Mucosa of descending colon (tissue), 3 donors: ENCODE results near the gene C4A. TPM values are rescaled to one million over a fixed set of nuclear protein-coding genes. Genes with fewer than 3 reads are reported as not detected.

Experiments used
- ATAC-seq: fragments of 200-7000 bp; cut with Tn5 transposase; one replicate; pipeline ENCODE4 v1.9.1; 2020; ENCODE audit warnings: mild to moderate bottlenecking, moderate library complexity
- DNase-seq, 3 donors: peaks; one replicate each; pipeline ENCODE4 v3.0.0-alpha.2; 2020
- H3K36me3 ChIP-seq: fragments of 200-600 bp; one replicate; pipeline ENCODE4 v1.8.0; 2021; ENCODE audit warnings: low read depth, mild to moderate bottlenecking
- H3K4me1 ChIP-seq: fragments of 200-600 bp; one replicate; pipeline ENCODE4 v1.8.0; 2021; ENCODE audit warnings: low read depth, mild to moderate bottlenecking
- H3K4me3 ChIP-seq: fragments of 200-600 bp; one replicate; pipeline ENCODE4 v1.8.0; 2021; ENCODE audit warnings: mild to moderate bottlenecking
- H3K9me3 ChIP-seq: fragments of 200-600 bp; one replicate; pipeline ENCODE4 v1.8.0; 2021; ENCODE audit warnings: mild to moderate bottlenecking
- intact Hi-C, 2 donors: fragments of 100-400 bp; cut with DNase I in 1 of 2; cut with micrococcal nuclease in 1 of 2; formaldehyde crosslinking; loops; one replicate each; pipeline versions ENCODE4 v1.11.0 to v1.11.1; 2022; cut with DNase I, micrococcal nuclease
- total RNA-seq, 3 donors: library from RNA; stranded (reverse); fragmentation: NEBNext Ultra II Directional in 2 of 3; extraction: Animal tissue kit (Norgen Biotek cat#: 25700) in 2 of 3; gene quantifications; one replicate each; pipeline versions ENCODE4 v1.2.1 to v1.2.4, GENCODE V29; 2021 to 2023
- TF ChIP-seq, protein P1 (sequence below): fragments of 200-600 bp; IDR thresholded peaks from one replicate; pipeline ENCODE4 v1.8.0; 2022; ENCODE audit warnings: antibody characterized with exemption, mild to moderate bottlenecking
- donor health status: DM: no; HTN: no; CAD: no; lungs with moderate emphysema.
- donor health status: DM: no; HTN: no; CAD: no.
- donor health status: DM: no; HTN: yes; CAD: no.

The C4A gene
- total RNA-seq, 3 donors from 2014 or later = 10.2 to 203 (median 56.0) TPM

DNA sequence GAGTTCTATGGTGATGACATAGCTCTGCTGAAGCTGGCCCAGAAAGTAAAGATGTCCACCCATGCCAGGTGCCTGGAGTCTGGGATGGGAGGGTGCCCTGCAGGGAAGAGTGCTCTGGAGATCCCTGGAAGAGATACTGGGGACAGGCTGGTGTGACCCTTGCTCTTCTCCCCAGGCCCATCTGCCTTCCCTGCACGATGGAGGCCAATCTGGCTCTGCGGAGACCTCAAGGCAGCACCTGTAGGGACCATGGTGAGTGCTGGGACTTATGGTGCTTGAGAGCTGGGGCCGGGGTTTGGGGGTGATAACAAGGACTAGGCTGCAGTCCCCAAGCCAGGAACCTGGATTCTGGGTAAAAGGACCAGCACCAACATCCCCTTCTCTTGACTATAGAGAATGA, 38.1 kb upstream of the C4A start:
- H3K4me3 ChIP-seq = no peak overlapping the region
- TF ChIP-seq, protein P1, sequence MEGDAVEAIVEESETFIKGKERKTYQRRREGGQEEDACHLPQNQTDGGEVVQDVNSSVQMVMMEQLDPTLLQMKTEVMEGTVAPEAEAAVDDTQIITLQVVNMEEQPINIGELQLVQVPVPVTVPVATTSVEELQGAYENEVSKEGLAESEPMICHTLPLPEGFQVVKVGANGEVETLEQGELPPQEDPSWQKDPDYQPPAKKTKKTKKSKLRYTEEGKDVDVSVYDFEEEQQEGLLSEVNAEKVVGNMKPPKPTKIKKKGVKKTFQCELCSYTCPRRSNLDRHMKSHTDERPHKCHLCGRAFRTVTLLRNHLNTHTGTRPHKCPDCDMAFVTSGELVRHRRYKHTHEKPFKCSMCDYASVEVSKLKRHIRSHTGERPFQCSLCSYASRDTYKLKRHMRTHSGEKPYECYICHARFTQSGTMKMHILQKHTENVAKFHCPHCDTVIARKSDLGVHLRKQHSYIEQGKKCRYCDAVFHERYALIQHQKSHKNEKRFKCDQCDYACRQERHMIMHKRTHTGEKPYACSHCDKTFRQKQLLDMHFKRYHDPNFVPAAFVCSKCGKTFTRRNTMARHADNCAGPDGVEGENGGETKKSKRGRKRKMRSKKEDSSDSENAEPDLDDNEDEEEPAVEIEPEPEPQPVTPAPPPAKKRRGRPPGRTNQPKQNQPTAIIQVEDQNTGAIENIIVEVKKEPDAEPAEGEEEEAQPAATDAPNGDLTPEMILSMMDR = no peak

DNA sequence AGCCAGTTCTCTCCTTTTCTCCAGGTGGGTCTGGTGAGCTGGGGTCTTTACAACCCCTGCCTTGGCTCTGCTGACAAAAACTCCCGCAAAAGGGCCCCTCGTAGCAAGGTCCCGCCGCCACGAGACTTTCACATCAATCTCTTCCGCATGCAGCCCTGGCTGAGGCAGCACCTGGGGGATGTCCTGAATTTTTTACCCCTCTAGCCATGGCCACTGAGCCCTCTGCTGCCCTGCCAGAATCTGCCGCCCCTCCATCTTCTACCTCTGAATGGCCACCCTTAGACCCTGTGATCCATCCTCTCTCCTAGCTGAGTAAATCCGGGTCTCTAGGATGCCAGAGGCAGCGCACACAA, 36.7 kb upstream of the C4A start:
- Histone ChIP-seq H3K36me3 (no peaks in the 10 kb centered on the region), H3K9me3 (no peaks in the 10 kb centered on the region), H3K4me1 (peaks cover 10% of the 10 kb centered on the region), H3K4me3 (no peak overlapping the region)
- no peak for DNase-seq
- no peak for ATAC-seq
- TF ChIP-seq, protein P1 = no peak
- intact Hi-C loops = no loop called here

More for the DNA sequence above, 38.1 kb upstream of the C4A start:
- DNase-seq = no peak
- intact Hi-C loops = no loop called here
- ATAC-seq = no peak
- Histone ChIP-seq H3K4me1 (peaks cover 10% of the 10 kb centered on the region), H3K36me3 (no peaks in the 10 kb centered on the region), H3K9me3 (no peaks in the 10 kb centered on the region)

DNA sequence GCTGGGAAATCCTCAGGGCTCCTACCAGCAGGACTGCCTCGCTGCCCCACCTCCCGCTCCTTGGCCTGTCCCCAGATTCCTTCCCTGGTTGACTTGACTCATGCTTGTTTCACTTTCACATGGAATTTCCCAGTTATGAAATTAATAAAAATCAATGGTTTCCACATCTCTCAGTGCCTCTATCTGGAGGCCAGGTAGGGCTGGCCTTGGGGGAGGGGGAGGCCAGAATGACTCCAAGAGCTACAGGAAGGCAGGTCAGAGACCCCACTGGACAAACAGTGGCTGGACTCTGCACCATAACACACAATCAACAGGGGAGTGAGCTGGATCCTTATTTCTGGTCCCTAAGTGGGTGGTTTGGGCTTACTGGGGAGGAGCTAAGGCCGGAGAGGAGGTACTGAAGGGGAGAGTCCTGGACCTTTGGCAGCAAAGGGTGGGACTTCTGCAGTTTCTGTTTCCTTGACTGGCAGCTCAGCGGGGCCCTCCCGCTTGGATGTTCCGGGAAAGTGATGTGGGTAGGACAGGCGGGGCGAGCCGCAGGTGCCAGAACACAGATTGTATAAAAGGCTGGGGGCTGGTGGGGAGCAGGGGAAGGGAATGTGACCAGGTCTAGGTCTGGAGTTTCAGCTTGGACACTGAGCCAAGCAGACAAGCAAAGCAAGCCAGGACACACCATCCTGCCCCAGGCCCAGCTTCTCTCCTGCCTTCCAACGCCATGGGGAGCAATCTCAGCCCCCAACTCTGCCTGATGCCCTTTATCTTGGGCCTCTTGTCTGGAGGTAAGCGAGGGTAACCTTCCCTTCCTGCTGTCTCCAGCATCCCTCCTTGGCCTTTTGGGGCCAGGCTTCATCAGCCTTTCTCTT, 36.1 kb upstream of the C4A start, which contains the start of gene CFB:
TSS of gene CFB (plus strand) at position 589 of the 863 bp plus-strand sequence. CDS start at position 716, 127 bp downstream.
- intact Hi-C loops = no loop called here

DNA sequence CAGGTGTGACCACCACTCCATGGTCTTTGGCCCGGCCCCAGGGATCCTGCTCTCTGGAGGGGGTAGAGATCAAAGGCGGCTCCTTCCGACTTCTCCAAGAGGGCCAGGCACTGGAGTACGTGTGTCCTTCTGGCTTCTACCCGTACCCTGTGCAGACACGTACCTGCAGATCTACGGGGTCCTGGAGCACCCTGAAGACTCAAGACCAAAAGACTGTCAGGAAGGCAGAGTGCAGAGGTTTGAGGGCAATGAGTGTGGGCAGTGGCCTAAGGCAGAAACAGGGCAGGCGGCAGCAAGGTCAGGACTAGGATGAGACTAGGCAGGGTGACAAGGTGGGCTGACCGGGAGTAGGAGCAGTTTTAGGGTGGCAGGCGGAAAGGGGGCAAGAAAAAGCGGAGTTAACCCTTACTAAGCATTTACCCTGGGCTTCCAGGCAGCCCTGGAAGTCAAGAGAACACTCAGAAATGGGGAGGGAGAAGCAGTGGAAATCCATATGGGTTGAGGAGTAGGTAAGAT, 35.4 kb upstream of the C4A start:
- ATAC-seq (no peak), DNase-seq (peak in 1 of 3 donors; percentile 63)
- Histone ChIP-seq H3K9me3 (no peaks in the 10 kb centered on the region), H3K4me3 (no peak overlapping the region), H3K4me1 (peaks cover 10% of the 10 kb centered on the region), H3K36me3 (no peaks in the 10 kb centered on the region)
- TF ChIP-seq, protein P1 = no peak
- intact Hi-C loops = no loop called here

More for the DNA sequence above, 36.1 kb upstream of the C4A start, which contains the start of gene CFB:
- Histone ChIP-seq H3K4me3 (no peak within 1 kb of the TSS), H3K4me1 (peaks cover 10% of the 10 kb centered on the region), H3K36me3 (no peaks in the 10 kb centered on the region), H3K9me3 (no peaks in the 10 kb centered on the region)
- peak; percentile 84 to 90 (median 84) for DNase-seq
- TF ChIP-seq, protein P1 = no peak
- peak; percentile 94 for ATAC-seq

DNA sequence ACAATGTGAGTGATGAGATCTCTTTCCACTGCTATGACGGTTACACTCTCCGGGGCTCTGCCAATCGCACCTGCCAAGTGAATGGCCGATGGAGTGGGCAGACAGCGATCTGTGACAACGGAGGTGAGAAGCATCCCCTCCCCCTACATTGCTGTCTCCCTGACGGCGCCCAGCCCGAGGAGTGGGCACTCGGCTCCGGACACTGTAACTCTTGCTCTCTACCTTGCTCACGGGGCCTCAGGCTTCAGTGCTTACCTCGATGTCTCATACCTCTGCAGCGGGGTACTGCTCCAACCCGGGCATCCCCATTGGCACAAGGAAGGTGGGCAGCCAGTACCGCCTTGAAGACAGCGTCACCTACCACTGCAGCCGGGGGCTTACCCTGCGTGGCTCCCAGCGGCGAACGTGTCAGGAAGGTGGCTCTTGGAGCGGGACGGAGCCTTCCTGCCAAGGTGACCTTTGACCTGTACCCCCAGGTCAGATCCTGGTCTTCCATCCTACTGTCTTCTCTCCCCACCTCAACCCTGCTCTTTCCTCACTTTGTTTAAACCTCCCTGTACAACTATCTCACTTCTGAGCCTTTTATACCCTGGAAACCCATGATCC, 34.7 kb upstream of the C4A start:
- no peaks in the 10 kb centered on the region for H3K36me3 ChIP-seq
- peaks cover 10% of the 10 kb centered on the region for H3K4me1 ChIP-seq
- TF ChIP-seq, protein P1 = no peak
- no peaks in the 10 kb centered on the region for H3K9me3 ChIP-seq
- intact Hi-C loops = no loop called here
- no peak overlapping the region for H3K4me3 ChIP-seq
- DNase-seq (no peak), ATAC-seq (no peak)
